ENCODE results near the gene ALMS1. TPM values are rescaled to one million over a fixed set of nuclear protein-coding genes. Genes with fewer than 3 reads are reported as not detected.
"Not testable (repeated sequence)": the region's sequence is repeated elsewhere in the genome, so short reads cannot be mapped to it uniquely, and the experiment has no call there.

ALMS1 gene
- polyA plus RNA-seq, 1 donor (not counting 4 experiments of a cell fraction or from before 2014, with no cell fraction given): 4.4 TPM

DNA sequence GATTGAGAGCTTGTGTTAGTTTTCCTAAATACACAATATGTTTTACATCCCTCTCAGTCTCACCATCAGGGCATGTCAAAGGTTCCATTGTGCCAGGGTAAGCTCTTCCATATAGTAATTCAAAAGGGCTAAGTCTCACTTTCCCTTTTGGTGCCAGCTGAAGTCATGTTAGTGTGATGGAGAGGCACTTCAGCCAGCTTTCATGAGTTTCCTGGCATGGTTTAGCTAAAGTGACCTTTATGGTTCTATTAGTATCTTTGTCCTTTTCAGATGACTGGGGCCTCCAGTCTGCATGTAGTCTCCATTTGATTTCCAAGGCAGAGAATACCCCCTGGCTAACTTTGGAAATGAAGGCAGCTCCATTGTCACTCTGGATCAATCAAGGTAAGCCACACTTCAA lies 229.4 kb downstream of the ALMS1 start:
- no peak overlapping the region for H3K27ac ChIP-seq (ENCODE audit: control insufficient read depth, insufficient read depth, low read length)
- H3K9me3 ChIP-seq (ENCODE audit: control insufficient read depth, low read depth, low read length): no peaks in the 10 kb centered on the region
- FAIRE-seq (no peak), DNase-seq (ENCODE audit: low read depth, low spot score) (no peak)
- no peaks in the 10 kb centered on the region for H3K9me1 ChIP-seq (ENCODE audit: control insufficient read depth, extremely low read depth, insufficient read depth, low read length)
- no peak overlapping the region for H2AFZ ChIP-seq (ENCODE audit: control insufficient read depth, low read length)
- H4K20me1 ChIP-seq (ENCODE audit: control insufficient read depth, extremely low read depth, insufficient read depth, low read length): no peaks in the 10 kb centered on the region
- TF ChIP-seq, protein P1, sequence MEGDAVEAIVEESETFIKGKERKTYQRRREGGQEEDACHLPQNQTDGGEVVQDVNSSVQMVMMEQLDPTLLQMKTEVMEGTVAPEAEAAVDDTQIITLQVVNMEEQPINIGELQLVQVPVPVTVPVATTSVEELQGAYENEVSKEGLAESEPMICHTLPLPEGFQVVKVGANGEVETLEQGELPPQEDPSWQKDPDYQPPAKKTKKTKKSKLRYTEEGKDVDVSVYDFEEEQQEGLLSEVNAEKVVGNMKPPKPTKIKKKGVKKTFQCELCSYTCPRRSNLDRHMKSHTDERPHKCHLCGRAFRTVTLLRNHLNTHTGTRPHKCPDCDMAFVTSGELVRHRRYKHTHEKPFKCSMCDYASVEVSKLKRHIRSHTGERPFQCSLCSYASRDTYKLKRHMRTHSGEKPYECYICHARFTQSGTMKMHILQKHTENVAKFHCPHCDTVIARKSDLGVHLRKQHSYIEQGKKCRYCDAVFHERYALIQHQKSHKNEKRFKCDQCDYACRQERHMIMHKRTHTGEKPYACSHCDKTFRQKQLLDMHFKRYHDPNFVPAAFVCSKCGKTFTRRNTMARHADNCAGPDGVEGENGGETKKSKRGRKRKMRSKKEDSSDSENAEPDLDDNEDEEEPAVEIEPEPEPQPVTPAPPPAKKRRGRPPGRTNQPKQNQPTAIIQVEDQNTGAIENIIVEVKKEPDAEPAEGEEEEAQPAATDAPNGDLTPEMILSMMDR (optimal IDR thresholded peaks at IDR 0.05 in 1 of 3, IDR thresholded peaks at IDR 0.05 in 1 of 3, conservative IDR thresholded peaks at IDR 0.05 in 1 of 3; ENCODE audit: extremely low read depth in 1 of 3, insufficient read depth in 2 of 3, low read length in 3 of 3): no peak
- TF ChIP-seq EZH2 (IDR thresholded peaks at IDR 0.05; ENCODE audit: low read length): no peak
- dilution Hi-C loops (cut with MboI; ENCODE audit: extremely low pct_ligation_motif_present, low sequenced_read_pairs): no loop called here
- H3K4me1 ChIP-seq (ENCODE audit: control insufficient read depth, extremely low read depth, insufficient read depth, low read length): no peaks in the 10 kb centered on the region
- no peaks in the 10 kb centered on the region for H3K36me3 ChIP-seq (ENCODE audit: control insufficient read depth in 2 of 2, extremely low read depth in 1 of 2, insufficient read depth in 2 of 2, low read length in 2 of 2)
- H3K9ac ChIP-seq (ENCODE audit: control insufficient read depth, extremely low read depth, insufficient read depth, low read length): no peak overlapping the region
- H3K79me2 ChIP-seq (ENCODE audit: control insufficient read depth, insufficient read depth, low read length): no peaks in the 10 kb centered on the region
- no peak overlapping the region for H3K4me2 ChIP-seq (ENCODE audit: control insufficient read depth, extremely low read depth, insufficient read depth, low read depth, low read length)
- H3K27me3 ChIP-seq (ENCODE audit: control insufficient read depth, extremely low read depth, insufficient read depth, low read length): no peaks in the 10 kb centered on the region
- no peak overlapping the region for H3K4me3 ChIP-seq (ENCODE audit: control insufficient read depth in 2 of 3, extremely low read depth in 1 of 3, insufficient read depth in 2 of 3, low read depth in 1 of 3, low read length in 3 of 3)

DNA sequence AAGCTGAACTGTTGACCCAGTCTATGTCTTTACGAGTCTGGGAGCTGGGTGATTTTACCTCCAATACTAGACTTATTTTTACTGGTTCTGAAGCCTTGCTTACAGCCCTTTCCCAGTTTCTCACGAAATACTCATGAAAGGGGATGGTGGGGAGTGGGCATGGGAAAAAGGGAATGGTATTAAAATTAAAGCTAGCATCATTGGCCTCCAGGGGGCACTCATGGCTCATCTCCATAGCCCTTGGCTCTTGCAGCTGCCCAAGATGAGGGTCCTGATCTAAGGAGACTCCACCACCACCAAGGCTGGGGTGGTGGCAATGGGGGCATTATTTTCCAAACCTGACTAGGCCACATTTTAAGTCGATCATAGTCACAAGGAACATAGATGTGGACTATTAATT lies 234.3 kb downstream of the ALMS1 start:
- H3K36me3 ChIP-seq (ENCODE audit: control insufficient read depth in 2 of 2, extremely low read depth in 1 of 2, insufficient read depth in 2 of 2, low read length in 2 of 2); H4K20me1 ChIP-seq (ENCODE audit: control insufficient read depth, extremely low read depth, insufficient read depth, low read length); H3K4me1 ChIP-seq (ENCODE audit: control insufficient read depth, extremely low read depth, insufficient read depth, low read length); DNase-seq (ENCODE audit: low read depth, low spot score); H3K4me2 ChIP-seq (ENCODE audit: control insufficient read depth, extremely low read depth, insufficient read depth, low read depth, low read length); H3K9ac ChIP-seq (ENCODE audit: control insufficient read depth, extremely low read depth, insufficient read depth, low read length); H3K4me3 ChIP-seq (ENCODE audit: control insufficient read depth in 2 of 3, extremely low read depth in 1 of 3, insufficient read depth in 2 of 3, low read depth in 1 of 3, low read length in 3 of 3); dilution Hi-C loops (cut with MboI; ENCODE audit: extremely low pct_ligation_motif_present, low sequenced_read_pairs); H3K9me1 ChIP-seq (ENCODE audit: control insufficient read depth, extremely low read depth, insufficient read depth, low read length); H3K27ac ChIP-seq (ENCODE audit: control insufficient read depth, insufficient read depth, low read length); H2AFZ ChIP-seq (ENCODE audit: control insufficient read depth, low read length); H3K27me3 ChIP-seq (ENCODE audit: control insufficient read depth, extremely low read depth, insufficient read depth, low read length); FAIRE-seq; H3K9me3 ChIP-seq (ENCODE audit: control insufficient read depth, low read depth, low read length); H3K79me2 ChIP-seq (ENCODE audit: control insufficient read depth, insufficient read depth, low read length): not testable (repeated sequence)
- TF ChIP-seq, protein P1 (optimal IDR thresholded peaks at IDR 0.05 in 1 of 3, IDR thresholded peaks at IDR 0.05 in 1 of 3, conservative IDR thresholded peaks at IDR 0.05 in 1 of 3; ENCODE audit: extremely low read depth in 1 of 3, insufficient read depth in 2 of 3, low read length in 3 of 3): peak; percentile 7 to 31 (median 19)

DNA sequence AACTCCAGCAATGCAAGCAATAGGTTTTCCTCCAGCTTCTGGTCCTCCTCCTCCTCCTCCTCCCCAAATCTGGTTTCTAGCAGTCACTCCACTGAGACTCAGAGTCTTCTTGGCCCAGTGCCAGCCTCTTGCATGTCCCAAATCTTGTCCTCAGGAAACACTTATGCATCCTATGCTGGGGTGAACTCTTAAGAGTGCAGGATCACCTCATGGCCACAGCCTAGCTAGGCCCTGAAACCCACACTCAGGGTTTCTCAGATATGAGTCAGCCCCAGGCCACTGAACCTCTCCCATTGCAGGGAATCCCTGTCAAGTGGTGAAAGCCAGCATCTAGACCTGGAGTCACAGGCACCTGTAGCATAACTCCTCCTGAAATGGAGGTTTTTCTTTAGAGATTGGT lies 238.4 kb downstream of the ALMS1 start:
- FAIRE-seq; DNase-seq (ENCODE audit: low read depth, low spot score); H3K9me1 ChIP-seq (ENCODE audit: control insufficient read depth, extremely low read depth, insufficient read depth, low read length); H3K27ac ChIP-seq (ENCODE audit: control insufficient read depth, insufficient read depth, low read length); H3K9ac ChIP-seq (ENCODE audit: control insufficient read depth, extremely low read depth, insufficient read depth, low read length); H3K36me3 ChIP-seq (ENCODE audit: control insufficient read depth in 2 of 2, extremely low read depth in 1 of 2, insufficient read depth in 2 of 2, low read length in 2 of 2); H3K4me3 ChIP-seq (ENCODE audit: control insufficient read depth in 2 of 3, extremely low read depth in 1 of 3, insufficient read depth in 2 of 3, low read depth in 1 of 3, low read length in 3 of 3); H4K20me1 ChIP-seq (ENCODE audit: control insufficient read depth, extremely low read depth, insufficient read depth, low read length); H3K27me3 ChIP-seq (ENCODE audit: control insufficient read depth, extremely low read depth, insufficient read depth, low read length); H3K79me2 ChIP-seq (ENCODE audit: control insufficient read depth, insufficient read depth, low read length); H3K4me1 ChIP-seq (ENCODE audit: control insufficient read depth, extremely low read depth, insufficient read depth, low read length); H3K4me2 ChIP-seq (ENCODE audit: control insufficient read depth, extremely low read depth, insufficient read depth, low read depth, low read length); H3K9me3 ChIP-seq (ENCODE audit: control insufficient read depth, low read depth, low read length); H2AFZ ChIP-seq (ENCODE audit: control insufficient read depth, low read length); dilution Hi-C loops (cut with MboI; ENCODE audit: extremely low pct_ligation_motif_present, low sequenced_read_pairs): not testable (repeated sequence)

DNA sequence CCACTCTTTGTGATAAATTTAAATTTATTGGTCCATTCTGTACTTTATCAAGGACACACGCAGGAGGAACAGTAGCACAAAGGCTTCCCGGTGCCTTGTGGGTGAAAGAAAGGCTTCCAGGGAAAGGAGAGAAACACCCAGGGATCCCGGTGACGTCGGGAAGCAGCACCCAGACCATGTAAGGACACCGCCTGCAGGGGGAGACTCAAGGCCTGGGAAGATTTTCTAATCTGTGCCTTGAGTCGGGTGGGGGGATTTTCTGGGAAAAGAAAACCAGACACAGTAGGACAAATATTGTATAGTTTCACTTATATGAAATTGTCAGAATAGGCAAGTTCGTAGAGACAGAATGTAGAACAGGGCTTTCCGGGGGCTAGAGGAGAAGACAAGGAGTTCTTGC lies 239.0 kb downstream of the ALMS1 start:
- H3K27ac ChIP-seq (ENCODE audit: control insufficient read depth, insufficient read depth, low read length); DNase-seq (ENCODE audit: low read depth, low spot score); H3K4me1 ChIP-seq (ENCODE audit: control insufficient read depth, extremely low read depth, insufficient read depth, low read length); H3K27me3 ChIP-seq (ENCODE audit: control insufficient read depth, extremely low read depth, insufficient read depth, low read length); H2AFZ ChIP-seq (ENCODE audit: control insufficient read depth, low read length); H3K9ac ChIP-seq (ENCODE audit: control insufficient read depth, extremely low read depth, insufficient read depth, low read length); FAIRE-seq; dilution Hi-C loops (cut with MboI; ENCODE audit: extremely low pct_ligation_motif_present, low sequenced_read_pairs); H4K20me1 ChIP-seq (ENCODE audit: control insufficient read depth, extremely low read depth, insufficient read depth, low read length); H3K9me3 ChIP-seq (ENCODE audit: control insufficient read depth, low read depth, low read length); H3K4me3 ChIP-seq (ENCODE audit: control insufficient read depth in 2 of 3, extremely low read depth in 1 of 3, insufficient read depth in 2 of 3, low read depth in 1 of 3, low read length in 3 of 3); H3K36me3 ChIP-seq (ENCODE audit: control insufficient read depth in 2 of 2, extremely low read depth in 1 of 2, insufficient read depth in 2 of 2, low read length in 2 of 2); H3K79me2 ChIP-seq (ENCODE audit: control insufficient read depth, insufficient read depth, low read length); H3K4me2 ChIP-seq (ENCODE audit: control insufficient read depth, extremely low read depth, insufficient read depth, low read depth, low read length); H3K9me1 ChIP-seq (ENCODE audit: control insufficient read depth, extremely low read depth, insufficient read depth, low read length): not testable (repeated sequence)

All from keratinocyte (primary cell).